Measurements from ENCODE around the gene PLSCR3.

- TF ChIP-seq CTCF (IDR thresholded peaks at IDR 0.05) (no peak), POLR2A (IDR thresholded peaks at IDR 0.05) (no peak)
Observed at GRCh38 chr17:7414837-7415236, 20.5 kb upstream of the PLSCR3 start.

Measured in uterus (tissue), 2 donors.